Measurements from ENCODE around the gene GFI1. TPM values are rescaled to one million over a fixed set of nuclear protein-coding genes. Genes with fewer than 3 reads are reported as not detected.

GFI1 gene
- total and polyA plus RNA-seq, 5 donors from 2014 or later, result 3.0 to 11.5 (median 6.5) TPM

DNA sequence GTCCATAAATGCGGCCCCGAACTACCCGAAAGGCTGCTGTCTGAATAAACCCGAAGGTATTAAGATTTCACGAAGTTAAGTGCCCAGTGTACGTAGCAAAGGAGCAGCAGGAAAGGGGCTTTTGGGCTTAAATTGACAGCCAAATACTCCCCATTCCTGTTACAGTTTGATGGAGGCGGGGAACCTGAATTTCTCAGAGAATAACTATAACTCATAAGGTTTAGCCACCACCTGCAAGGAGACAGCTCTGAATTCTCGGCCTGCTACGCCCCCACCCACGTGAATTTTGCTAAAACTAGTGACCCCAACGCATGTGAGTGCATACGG lies 5.2 kb downstream of the GFI1 start:
- ATAC-seq (ENCODE audit: low read depth in 2 of 2) (no peak), DNase-seq (no peak)
- Mint-ChIP-seq H3K4me1 (peaks cover 14 to 57% (median 21%) of the 10 kb centered on the region in 4 donors), H3K4me3 (peak overlapping the region; percentile 67 to 99 (median 96)), H3K27me3 (peaks cover 34% of the 10 kb centered on the region), H3K36me3 (peaks cover 21% of the 10 kb centered on the region), H3K27ac (peak overlapping the region in 1 of 3 donors; percentile 14), H3K9me3 (peaks cover 0 to 4% (median 0%) of the 10 kb centered on the region in 7 donors)
- H3K27me3 ChIP-seq (ENCODE audit: control insufficient read depth, insufficient read depth, low read length), result no peaks in the 10 kb centered on the region
- no peaks in the 10 kb centered on the region for H3K36me3 ChIP-seq (ENCODE audit: control insufficient read depth, insufficient read depth, low read length)
- peaks cover 54% of the 10 kb centered on the region for H3K4me1 ChIP-seq (ENCODE audit: control insufficient read depth, insufficient read depth, low read length, poor library complexity, severe bottlenecking)
- H3K27ac ChIP-seq (ENCODE audit: insufficient read depth, low read length, poor library complexity, severe bottlenecking), result no peak overlapping the region
- no peaks in the 10 kb centered on the region for H3K9me3 ChIP-seq (ENCODE audit: control insufficient read depth in 2 of 2, low read length in 2 of 2)
- H3K4me3 ChIP-seq (ENCODE audit: low read depth, low read length), result peak overlapping the region; percentile 3

DNA sequence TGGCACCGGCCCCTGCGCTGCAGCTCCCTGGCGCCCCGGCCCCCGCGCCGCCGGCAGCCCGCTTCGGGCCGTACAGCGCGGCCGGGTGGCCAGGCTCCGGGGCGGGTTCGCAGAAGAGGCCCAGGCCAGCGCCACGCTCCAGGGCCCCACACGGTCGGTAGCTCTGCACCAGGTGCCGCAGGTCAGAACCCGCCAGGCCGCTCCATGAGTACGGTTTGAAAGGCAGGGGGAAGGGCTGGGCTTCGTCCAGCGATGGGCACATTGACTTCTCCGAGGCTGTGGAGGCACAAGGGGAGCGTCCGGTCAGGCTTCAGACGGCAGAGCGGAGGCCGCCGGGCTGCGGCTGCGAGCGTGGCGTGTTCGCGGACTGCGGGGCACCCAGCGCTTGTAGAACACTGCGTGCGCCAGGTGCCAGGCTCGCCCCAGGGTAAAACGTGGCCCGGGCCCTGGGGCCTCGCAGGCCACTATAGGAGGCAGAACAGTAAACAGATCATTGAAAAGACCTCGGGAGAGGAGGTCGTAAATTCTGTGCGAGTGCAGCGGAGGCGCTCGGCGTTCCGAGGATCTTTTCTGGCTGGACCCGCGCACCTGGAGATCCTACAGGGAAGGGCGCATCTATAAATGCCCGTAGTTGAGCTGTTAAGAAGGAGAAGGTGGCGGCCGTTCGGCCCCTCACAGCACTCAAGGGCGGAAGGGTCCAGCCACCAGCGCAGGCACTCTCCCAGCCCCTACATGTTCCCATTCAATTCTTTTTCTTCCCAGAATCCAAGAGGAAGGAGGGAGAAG lies 5.7 kb downstream of the GFI1 start:
- no peak for ATAC-seq (ENCODE audit: low read depth in 2 of 2)
- peaks cover 17 to 62% (median 24%) of the 10 kb centered on the region in 4 donors for H3K4me1 Mint-ChIP-seq

DNA sequence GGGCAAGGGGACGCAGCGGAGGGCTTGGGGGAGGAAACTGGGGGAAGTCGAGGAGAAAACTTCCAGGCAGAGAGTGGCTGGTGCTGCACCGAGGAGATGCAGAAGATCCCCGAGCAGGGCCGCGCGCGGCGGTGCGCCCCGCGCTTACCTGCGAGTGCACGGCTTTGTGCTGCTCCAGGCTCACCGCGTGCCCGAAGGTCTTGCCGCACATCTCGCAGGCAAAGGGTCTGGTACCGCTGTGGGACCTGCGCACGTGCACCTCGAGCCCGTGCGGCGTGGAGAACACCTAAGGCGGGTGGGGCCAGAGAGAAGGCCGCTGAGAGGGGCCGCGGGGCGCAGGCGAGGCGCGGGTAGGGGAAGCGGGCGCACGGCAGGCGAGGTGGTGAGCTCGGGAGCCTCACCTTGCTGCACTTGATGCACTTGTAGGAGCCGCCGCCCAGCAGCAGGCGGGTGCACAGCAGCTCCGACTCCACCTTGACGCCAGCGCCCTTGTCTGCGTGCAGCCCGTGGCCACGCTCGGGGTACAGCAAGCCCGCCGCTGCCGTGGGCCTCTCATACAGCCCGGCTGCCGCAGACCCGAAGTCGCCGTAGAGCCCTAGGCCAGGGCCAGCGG lies 6.4 kb downstream of the GFI1 start:
- H3K36me3 Mint-ChIP-seq, result peaks cover 24% of the 10 kb centered on the region
- Histone ChIP-seq H3K9me3 (ENCODE audit: control insufficient read depth in 2 of 2, low read length in 2 of 2) (no peaks in the 10 kb centered on the region), H3K4me3 (ENCODE audit: low read depth, low read length) (no peak overlapping the region), H3K27ac (ENCODE audit: insufficient read depth, low read length, poor library complexity, severe bottlenecking) (no peak overlapping the region), H3K36me3 (ENCODE audit: control insufficient read depth, insufficient read depth, low read length) (no peaks in the 10 kb centered on the region), H3K4me1 (ENCODE audit: control insufficient read depth, insufficient read depth, low read length, poor library complexity, severe bottlenecking) (peaks cover 55% of the 10 kb centered on the region), H3K27me3 (ENCODE audit: control insufficient read depth, insufficient read depth, low read length) (no peaks in the 10 kb centered on the region)
- H3K4me1 Mint-ChIP-seq, result peaks cover 17 to 69% (median 23%) of the 10 kb centered on the region in 4 donors
- peak overlapping the region; percentile 59 to 76 (median 70) for H3K4me3 Mint-ChIP-seq
- peak overlapping the region in 1 of 3 donors; percentile 83 for H3K27ac Mint-ChIP-seq
- ATAC-seq (ENCODE audit: low read depth in 2 of 2) (no peak), DNase-seq (no peak)
- H3K27me3 Mint-ChIP-seq, result peaks cover 29% of the 10 kb centered on the region
- H3K9me3 Mint-ChIP-seq, result peaks cover 0 to 4% (median 0%) of the 10 kb centered on the region in 7 donors

More for the DNA sequence above, 5.7 kb downstream of the GFI1 start:
- Histone ChIP-seq H3K4me3 (ENCODE audit: low read depth, low read length) (no peak overlapping the region), H3K36me3 (ENCODE audit: control insufficient read depth, insufficient read depth, low read length) (no peaks in the 10 kb centered on the region), H3K9me3 (ENCODE audit: control insufficient read depth in 2 of 2, low read length in 2 of 2) (no peaks in the 10 kb centered on the region), H3K4me1 (ENCODE audit: control insufficient read depth, insufficient read depth, low read length, poor library complexity, severe bottlenecking) (peaks cover 55% of the 10 kb centered on the region), H3K27ac (ENCODE audit: insufficient read depth, low read length, poor library complexity, severe bottlenecking) (no peak overlapping the region), H3K27me3 (ENCODE audit: control insufficient read depth, insufficient read depth, low read length) (no peaks in the 10 kb centered on the region)
- peaks cover 31% of the 10 kb centered on the region for H3K27me3 Mint-ChIP-seq
- H3K27ac Mint-ChIP-seq, result peak overlapping the region in 1 of 3 donors; percentile 14
- peak overlapping the region in 3 of 4 donors; percentile 67 to 98 (median 93) for H3K4me3 Mint-ChIP-seq
- DNase-seq, result no peak
- peaks cover 0 to 4% (median 0%) of the 10 kb centered on the region in 7 donors for H3K9me3 Mint-ChIP-seq
- H3K36me3 Mint-ChIP-seq, result peaks cover 24% of the 10 kb centered on the region

DNA sequence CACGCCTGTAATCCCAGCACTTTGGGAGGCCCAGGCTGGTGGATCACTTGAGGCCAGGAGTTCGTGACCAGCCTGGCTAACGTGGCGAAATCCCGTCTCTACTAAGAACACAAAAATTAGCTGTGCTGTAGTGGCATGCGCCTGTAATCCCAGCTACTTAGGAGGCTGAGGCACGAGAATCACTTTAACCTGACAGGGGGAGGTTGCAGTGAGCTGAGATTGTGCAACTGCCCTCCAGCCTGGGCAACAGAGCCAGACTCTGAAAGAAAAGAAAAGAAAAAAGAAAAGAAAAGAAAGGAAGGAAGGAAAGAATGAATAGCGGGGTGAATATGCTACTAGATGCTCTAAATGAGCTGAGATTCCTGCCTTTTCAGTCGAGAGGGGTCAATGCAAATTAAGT lies 7.1 kb downstream of the GFI1 start:
- Mint-ChIP-seq H3K27ac (peak overlapping the region; percentile 81 to 92 (median 83)), H3K4me3 (peak overlapping the region in 3 of 4 donors; percentile 59 to 72 (median 68)), H3K36me3 (peaks cover 24% of the 10 kb centered on the region), H3K27me3 (peaks cover 22% of the 10 kb centered on the region), H3K9me3 (no peaks in the 10 kb centered on the region), H3K4me1 (peaks cover 17 to 77% (median 23%) of the 10 kb centered on the region in 4 donors)
- H3K36me3 ChIP-seq (ENCODE audit: control insufficient read depth, insufficient read depth, low read length), result no peaks in the 10 kb centered on the region
- DNase-seq (no peak), ATAC-seq (ENCODE audit: low read depth in 2 of 2) (no peak)
- H3K4me3 ChIP-seq (ENCODE audit: low read depth, low read length), result no peak overlapping the region
- H3K27ac ChIP-seq (ENCODE audit: insufficient read depth, low read length, poor library complexity, severe bottlenecking), result no peak overlapping the region
- H3K4me1 ChIP-seq (ENCODE audit: control insufficient read depth, insufficient read depth, low read length, poor library complexity, severe bottlenecking), result peaks cover 55% of the 10 kb centered on the region
- no peaks in the 10 kb centered on the region for H3K9me3 ChIP-seq (ENCODE audit: control insufficient read depth in 2 of 2, low read length in 2 of 2)
- no peaks in the 10 kb centered on the region for H3K27me3 ChIP-seq (ENCODE audit: control insufficient read depth, insufficient read depth, low read length)

DNA sequence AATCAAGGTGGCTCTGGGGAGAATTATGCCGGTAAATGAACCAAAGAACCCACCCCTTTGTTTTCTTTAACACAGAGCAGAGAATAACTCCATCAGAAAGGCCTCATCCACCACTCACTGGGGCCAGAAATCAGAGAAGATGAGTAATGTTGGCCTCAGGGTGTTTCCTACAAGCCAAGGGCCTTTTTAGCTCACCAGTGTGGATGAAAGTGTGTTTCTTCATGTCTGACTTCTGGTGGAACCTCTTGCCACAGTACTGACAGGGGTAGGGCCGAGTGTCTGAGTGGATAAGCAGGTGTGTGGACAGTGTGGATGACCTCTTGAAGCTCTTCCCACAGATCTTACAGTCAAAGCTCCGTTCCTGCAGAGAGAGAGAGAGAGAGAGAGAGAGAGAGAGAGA lies 8.3 kb downstream of the GFI1 start:
- Histone ChIP-seq H3K27ac (ENCODE audit: insufficient read depth, low read length, poor library complexity, severe bottlenecking) (no peak overlapping the region), H3K36me3 (ENCODE audit: control insufficient read depth, insufficient read depth, low read length) (no peaks in the 10 kb centered on the region), H3K4me3 (ENCODE audit: low read depth, low read length) (no peak overlapping the region), H3K4me1 (ENCODE audit: control insufficient read depth, insufficient read depth, low read length, poor library complexity, severe bottlenecking) (peaks cover 52% of the 10 kb centered on the region), H3K9me3 (ENCODE audit: control insufficient read depth in 2 of 2, low read length in 2 of 2) (no peaks in the 10 kb centered on the region), H3K27me3 (ENCODE audit: control insufficient read depth, insufficient read depth, low read length) (no peaks in the 10 kb centered on the region)
- Mint-ChIP-seq H3K27me3 (peaks cover 14% of the 10 kb centered on the region), H3K4me3 (peak overlapping the region in 2 of 4 donors; percentile 53 to 72), H3K4me1 (peaks cover 23 to 79% (median 27%) of the 10 kb centered on the region in 4 donors), H3K9me3 (no peaks in the 10 kb centered on the region), H3K36me3 (peaks cover 24% of the 10 kb centered on the region), H3K27ac (peak overlapping the region in 2 of 3 donors; percentile 26 to 81)
- no peak for ATAC-seq (ENCODE audit: low read depth in 2 of 2)
- DNase-seq, result no peak

DNA sequence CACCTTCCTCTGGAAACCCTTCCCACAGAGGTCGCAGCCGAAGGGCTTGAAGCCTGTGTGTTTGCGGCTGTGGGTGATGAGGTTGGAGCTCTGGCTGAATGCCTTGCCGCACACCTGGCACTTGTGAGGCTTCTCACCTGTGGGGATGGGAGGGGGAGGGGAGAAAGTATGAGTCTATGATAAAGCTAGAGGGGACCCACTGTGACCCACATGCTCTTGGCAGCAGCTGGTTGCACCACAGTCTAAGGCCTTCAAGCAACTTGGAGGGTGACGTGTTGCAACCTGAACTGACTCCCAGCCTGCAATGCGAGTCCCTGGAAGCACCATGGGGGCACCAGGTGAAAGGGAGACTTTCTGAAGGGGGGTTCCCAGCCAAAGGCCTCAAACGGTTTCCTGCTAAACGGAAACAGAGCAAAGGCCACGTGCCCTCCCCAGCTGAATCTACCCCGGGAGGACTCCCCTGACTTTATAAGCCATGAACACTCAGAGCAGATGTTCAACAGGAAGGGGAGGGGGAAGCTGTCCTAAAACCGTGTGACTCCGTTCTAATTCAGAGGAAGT lies 10.6 kb downstream of the GFI1 start:
- Mint-ChIP-seq H3K4me3 (peak overlapping the region; percentile 33 to 77 (median 60)), H3K27me3 (peaks cover 10% of the 10 kb centered on the region), H3K36me3 (peaks cover 24% of the 10 kb centered on the region), H3K4me1 (peaks cover 23 to 74% (median 27%) of the 10 kb centered on the region in 4 donors), H3K27ac (peak overlapping the region; percentile 72 to 94 (median 89)), H3K9me3 (no peaks in the 10 kb centered on the region)
- Histone ChIP-seq H3K4me1 (ENCODE audit: control insufficient read depth, insufficient read depth, low read length, poor library complexity, severe bottlenecking) (peaks cover 34% of the 10 kb centered on the region), H3K4me3 (ENCODE audit: low read depth, low read length) (peak overlapping the region; percentile 41), H3K9me3 (ENCODE audit: control insufficient read depth in 2 of 2, low read length in 2 of 2) (no peaks in the 10 kb centered on the region), H3K36me3 (ENCODE audit: control insufficient read depth, insufficient read depth, low read length) (no peaks in the 10 kb centered on the region), H3K27me3 (ENCODE audit: control insufficient read depth, insufficient read depth, low read length) (no peaks in the 10 kb centered on the region), H3K27ac (ENCODE audit: insufficient read depth, low read length, poor library complexity, severe bottlenecking) (peak overlapping the region; percentile 67)
- DNase-seq (peak; percentile 35 to 85 (median 52)), ATAC-seq (ENCODE audit: low read depth in 2 of 2) (peak; percentile 72 to 74)

DNA sequence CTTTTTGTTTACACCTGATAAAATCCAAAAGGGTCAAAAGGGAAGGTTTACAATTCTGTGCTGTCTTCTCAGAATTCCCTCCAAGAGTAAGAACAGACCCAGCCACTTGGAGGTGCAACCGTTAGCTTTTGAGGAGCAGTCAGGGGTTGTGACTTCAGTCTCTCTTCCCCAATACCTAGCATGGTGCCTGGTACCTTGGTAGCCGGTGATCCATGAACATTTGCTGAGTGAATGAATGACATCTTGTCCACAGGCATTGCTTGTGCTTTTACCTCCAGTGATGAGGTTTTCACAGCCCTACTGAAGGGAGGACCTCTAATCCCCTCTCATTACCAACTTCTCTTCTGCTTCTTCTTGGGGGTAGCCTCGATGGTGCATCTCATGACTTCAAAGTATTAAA lies 11.7 kb downstream of the GFI1 start:
- Histone ChIP-seq H3K4me1 (ENCODE audit: control insufficient read depth, insufficient read depth, low read length, poor library complexity, severe bottlenecking) (peaks cover 34% of the 10 kb centered on the region), H3K27me3 (ENCODE audit: control insufficient read depth, insufficient read depth, low read length) (no peaks in the 10 kb centered on the region), H3K36me3 (ENCODE audit: control insufficient read depth, insufficient read depth, low read length) (no peaks in the 10 kb centered on the region), H3K27ac (ENCODE audit: insufficient read depth, low read length, poor library complexity, severe bottlenecking) (peak overlapping the region; percentile 67), H3K9me3 (ENCODE audit: control insufficient read depth in 2 of 2, low read length in 2 of 2) (no peaks in the 10 kb centered on the region), H3K4me3 (ENCODE audit: low read depth, low read length) (no peak overlapping the region)
- DNase-seq (no peak), ATAC-seq (ENCODE audit: low read depth in 2 of 2) (no peak)
- H3K9me3 Mint-ChIP-seq, result peaks cover 0 to 1% (median 0%) of the 10 kb centered on the region in 7 donors
- H3K36me3 Mint-ChIP-seq, result peaks cover 23% of the 10 kb centered on the region
- H3K27ac Mint-ChIP-seq, result peak overlapping the region; percentile 47 to 82 (median 57)
- H3K4me1 Mint-ChIP-seq, result peaks cover 23 to 74% (median 30%) of the 10 kb centered on the region in 4 donors
- H3K4me3 Mint-ChIP-seq, result peak overlapping the region in 2 of 4 donors; percentile 9 to 13
- H3K27me3 Mint-ChIP-seq, result peaks cover 7% of the 10 kb centered on the region
